B cell (primary cell): ENCODE measurements around the gene CETN2. TPM values are rescaled to one million over a fixed set of nuclear protein-coding genes. Genes with fewer than 3 reads are reported as not detected.

ENCODE experiments used
- ATAC-seq: fragments of 200-7000 bp; cut with Tn5 transposase; one replicate; pipeline ENCODE4 v1.10.0; 2021; ENCODE audit warnings: low read depth, mild to moderate bottlenecking, moderate number of reproducible peaks, moderate library complexity
- CTCF ChIA-PET: fragments of 350-600 bp; sonication (Branson Sonifier 250); formaldehyde crosslinking; loops from one replicate; lab custom pipeline; 2021; ENCODE audit warnings: antibody characterized with exemption, inconsistent platforms; lab: Charles Lee
- POLR2A ChIA-PET: fragments of 350-600 bp; sonication (Branson Sonifier 250); formaldehyde crosslinking; loops from one replicate; lab custom pipeline; 2021; ENCODE audit warnings: antibody characterized with exemption; lab: Charles Lee
- DNase-seq: peaks from one replicate; pipeline ENCODE4 v3.0.0; 2013
- H2AFZ ChIP-seq: 2 replicates; pipeline ENCODE4 v1.6.1; 2012; ENCODE audit warnings: mild to moderate bottlenecking, low read depth, low read length; ENCODE audit not compliant: insufficient read depth, poor library complexity, severe bottlenecking
- H3K27ac ChIP-seq, 2 donors: 1 replicate in 1 of 2; 2 replicates in 1 of 2; pipeline ENCODE4 v1.5.1; 2012 to 2013; ENCODE audit warnings: low read length in 2 of 2, mild to moderate bottlenecking in 2 of 2, moderate library complexity in 1 of 2
- H3K27me3 ChIP-seq, 4 experiments: fragments of 200-600 bp in 1 of 4; sonication (generic) in 1 of 4; replicated peaks in 1 of 4; 1 replicate in 2 of 4; 2 replicates in 2 of 4; pipeline versions ENCODE4 v1.6.1 to v1.7.0; 2013 to 2016; ENCODE audit warnings: low read length in 3 of 4, mild to moderate bottlenecking in 2 of 4, mixed read lengths in 1 of 4, moderate library complexity in 1 of 4; ENCODE audit not compliant: insufficient read depth in 4 of 4, control insufficient read depth in 3 of 4; ENCODE audit errors: control extremely low read depth in 1 of 4
- H3K36me3 ChIP-seq, 2 experiments: replicated peaks in 1 of 2; 1 replicate in 1 of 2; 2 replicates in 1 of 2; pipeline versions ENCODE4 v1.6.1 to v1.7.1; 2013; ENCODE audit warnings: low read length in 1 of 2; ENCODE audit not compliant: insufficient read depth in 2 of 2, control insufficient read depth in 1 of 2; ENCODE audit errors: control extremely low read depth in 1 of 2, extremely low read depth in 1 of 2
- H3K4me1 ChIP-seq, 2 donors: fragments of 200-600 bp in 1 of 2; sonication (generic) in 1 of 2; 1 replicate in 1 of 2; 2 replicates in 1 of 2; pipeline versions ENCODE4 v1.5.1 to v1.6.1; 2013 to 2017; ENCODE audit warnings: low read length in 2 of 2; ENCODE audit not compliant: control insufficient read depth in 2 of 2, insufficient read depth in 2 of 2
- H3K4me2 ChIP-seq: replicated peaks from 2 replicates; pipeline ENCODE3; 2012; ENCODE audit warnings: mild to moderate bottlenecking, low read depth, low read length; ENCODE audit not compliant: poor library complexity, severe bottlenecking
- H3K4me3 ChIP-seq, 5 experiments: fragments of 200-600 bp in 1 of 5; sonication (generic) in 1 of 5; 1 replicate in 3 of 5; 2 replicates in 2 of 5; pipeline versions ENCODE4 v1.5.1 to v1.7.0; 2011 to 2016; ENCODE audit warnings: low read length in 4 of 5, mild to moderate bottlenecking in 4 of 5, low read depth in 2 of 5, control low read depth in 1 of 5, moderate library complexity in 1 of 5; ENCODE audit not compliant: insufficient read depth in 1 of 5; ENCODE audit errors: control extremely low read depth in 1 of 5, extremely low read depth in 1 of 5
- H3K79me2 ChIP-seq: fragments of 200-600 bp; sonication (generic); one replicate; pipeline ENCODE4 v1.6.0; 2016; ENCODE audit warnings: low read length; ENCODE audit not compliant: control insufficient read depth, insufficient read depth
- H3K9ac ChIP-seq: fragments of 200-600 bp; sonication (generic); 2 replicates; pipeline ENCODE4 v1.6.1; 2017; ENCODE audit warnings: mild to moderate bottlenecking, low read length, moderate library complexity
- H3K9me3 ChIP-seq, 3 donors: one replicate each; pipeline versions ENCODE4 v1.6.1 to v1.7.1; 2013; ENCODE audit warnings: low read length in 2 of 3; ENCODE audit not compliant: control insufficient read depth in 2 of 3, insufficient read depth in 1 of 3; ENCODE audit errors: control extremely low read depth in 1 of 3
- H4K20me1 ChIP-seq: 2 replicates; pipeline ENCODE4 v1.6.0; 2012; ENCODE audit warnings: mild to moderate bottlenecking, low read length; ENCODE audit not compliant: insufficient read depth, control insufficient read depth, poor library complexity, severe bottlenecking
- H3K27ac Mint-ChIP-seq: one replicate; pipeline ENCODE4 v1.8.0; 2021; ENCODE audit warnings: mixed read lengths
- H3K27me3 Mint-ChIP-seq: one replicate; pipeline ENCODE4 v1.8.0; 2021; ENCODE audit warnings: mixed read lengths
- H3K4me1 Mint-ChIP-seq: one replicate; pipeline ENCODE4 v1.8.0; 2021; ENCODE audit warnings: mixed read lengths
- H3K4me3 Mint-ChIP-seq: one replicate; pipeline ENCODE4 v1.8.0; 2021; ENCODE audit warnings: mixed read lengths
- H3K9me3 Mint-ChIP-seq: one replicate; pipeline ENCODE4 v1.8.0; 2022; ENCODE audit warnings: mixed read lengths; ENCODE audit not compliant: insufficient read depth
- EZH2 ChIP-seq: IDR thresholded peaks from 2 replicates; pipeline ENCODE4 v1.6.1; 2012; ENCODE audit warnings: borderline replicate concordance, low read depth, mild to moderate bottlenecking, moderate library complexity, low read length; ENCODE audit not compliant: insufficient read depth, poor library complexity, severe bottlenecking
- WGBS: methylation state at CpG from one replicate; pipeline ENCODE4 v1.1.5; 2013; ENCODE audit warnings: missing lambda C conversion rate; ENCODE audit not compliant: insufficient coverage; 5-methylcytosine and 5-hydroxymethylcytosine counted together
- intact Hi-C: fragments of 100-400 bp; cut with micrococcal nuclease; formaldehyde crosslinking; loops from one replicate; pipeline ENCODE4 v1.10.0; 2022
- polyA plus RNA-seq: library from polyadenylated mRNA; depleted of rRNA; stranded (reverse); fragments of >200 nt; gene quantifications from 2 replicates; pipeline ENCODE4 v1.2.3, GENCODE V29; 2012
- total RNA-seq, 2 donors: library from RNA; stranded (reverse); fragments of 120-200 nt in 1 of 2; gene quantifications; 1 replicate in 1 of 2; 2 replicates in 1 of 2; pipeline versions ENCODE4 v1.2.3 to v1.2.4, GENCODE V29; 2013 to 2022
- TF ChIP-seq, protein P1 (sequence below): fragments of 200-600 bp; IDR thresholded peaks from one replicate; pipeline ENCODE4 v1.8.0; 2022; ENCODE audit warnings: antibody characterized with exemption, mild to moderate bottlenecking

CETN2 gene
- total and polyA plus RNA-seq, 2 donors (not counting 1 experiment from before 2014, with no cell fraction given): 3.3 to 9.4 TPM

DNA sequence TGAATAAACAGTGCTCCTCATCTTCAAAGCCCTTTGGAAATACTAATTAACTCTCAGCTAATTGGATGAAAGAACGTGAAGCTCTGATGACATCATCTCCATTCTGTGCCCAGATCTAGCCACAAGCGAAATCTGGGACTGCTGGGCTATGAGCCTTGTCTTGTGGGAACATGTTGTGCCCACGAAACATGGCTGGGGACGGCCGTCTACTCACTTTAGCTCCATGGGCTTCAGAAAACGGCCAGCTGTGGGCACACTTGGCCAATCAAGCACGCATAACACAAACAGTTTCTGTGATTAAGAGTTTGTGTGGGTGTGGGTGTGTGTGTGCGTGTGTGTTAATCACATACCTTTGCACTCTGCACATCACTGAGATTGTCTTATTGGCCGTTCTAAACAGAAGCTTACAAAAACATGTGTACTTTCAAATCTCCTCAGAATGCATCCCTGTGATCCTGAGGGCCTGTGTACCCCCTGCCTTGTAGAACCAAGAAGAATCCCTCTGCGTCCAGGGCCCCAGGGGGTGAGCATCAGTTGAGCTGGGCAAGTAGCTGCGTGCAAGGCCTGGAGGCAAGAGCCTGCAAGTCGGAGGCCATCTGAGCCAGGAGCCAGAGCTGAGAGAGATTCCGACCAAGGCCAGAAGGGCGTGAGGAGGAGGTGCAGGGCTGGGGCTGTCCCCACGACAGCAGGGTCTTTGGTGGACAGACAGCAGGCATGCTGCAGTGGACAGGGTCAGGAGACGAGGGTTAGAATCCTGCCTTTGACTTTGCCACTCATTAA, 48.6 kb upstream of the CETN2 start:
- H3K4me3 ChIP-seq: no peak overlapping the region
- Mint-ChIP-seq H3K27me3 (peaks cover under 1% of the 10 kb centered on the region), H3K4me3 (no peak overlapping the region), H3K9me3 (no peaks in the 10 kb centered on the region), H3K4me1 (no peaks in the 10 kb centered on the region), H3K27ac (no peak overlapping the region)
- no peak overlapping the region for H2AFZ ChIP-seq
- no peaks in the 10 kb centered on the region for H4K20me1 ChIP-seq
- no peak for ATAC-seq
- no peaks in the 10 kb centered on the region for H3K36me3 ChIP-seq
- no peak overlapping the region for H3K4me2 ChIP-seq
- POLR2A ChIA-PET: no interaction called here
- no peaks in the 10 kb centered on the region for H3K4me1 ChIP-seq
- 96% methylated on average over 5 of the region's 16 CpGs for WGBS
- H3K27ac ChIP-seq: no peak overlapping the region
- no peak overlapping the region for H3K9ac ChIP-seq
- CTCF ChIA-PET: no interaction called here
- intact Hi-C loops: no loop called here
- H3K27me3 ChIP-seq: peaks cover 0 to 1% (median 0%) of the 10 kb centered on the region in 4 experiments
- H3K9me3 ChIP-seq: no peaks in the 10 kb centered on the region
- no peaks in the 10 kb centered on the region for H3K79me2 ChIP-seq
- no peak for DNase-seq
- TF ChIP-seq, protein P1, sequence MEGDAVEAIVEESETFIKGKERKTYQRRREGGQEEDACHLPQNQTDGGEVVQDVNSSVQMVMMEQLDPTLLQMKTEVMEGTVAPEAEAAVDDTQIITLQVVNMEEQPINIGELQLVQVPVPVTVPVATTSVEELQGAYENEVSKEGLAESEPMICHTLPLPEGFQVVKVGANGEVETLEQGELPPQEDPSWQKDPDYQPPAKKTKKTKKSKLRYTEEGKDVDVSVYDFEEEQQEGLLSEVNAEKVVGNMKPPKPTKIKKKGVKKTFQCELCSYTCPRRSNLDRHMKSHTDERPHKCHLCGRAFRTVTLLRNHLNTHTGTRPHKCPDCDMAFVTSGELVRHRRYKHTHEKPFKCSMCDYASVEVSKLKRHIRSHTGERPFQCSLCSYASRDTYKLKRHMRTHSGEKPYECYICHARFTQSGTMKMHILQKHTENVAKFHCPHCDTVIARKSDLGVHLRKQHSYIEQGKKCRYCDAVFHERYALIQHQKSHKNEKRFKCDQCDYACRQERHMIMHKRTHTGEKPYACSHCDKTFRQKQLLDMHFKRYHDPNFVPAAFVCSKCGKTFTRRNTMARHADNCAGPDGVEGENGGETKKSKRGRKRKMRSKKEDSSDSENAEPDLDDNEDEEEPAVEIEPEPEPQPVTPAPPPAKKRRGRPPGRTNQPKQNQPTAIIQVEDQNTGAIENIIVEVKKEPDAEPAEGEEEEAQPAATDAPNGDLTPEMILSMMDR: no peak
- no peak for TF ChIP-seq EZH2
